GM18870 (cell line): ENCODE measurements around the gene SYT12.

ENCODE experiments used
- ATAC-seq: cut with Tn5 transposase; IDR thresholded peaks from one replicate; pipeline ENCODE4 v1.9.1; 2021; ENCODE audit warnings: moderate library complexity; ENCODE audit not compliant: unreplicated experiment

Gene SYT12

DNA sequence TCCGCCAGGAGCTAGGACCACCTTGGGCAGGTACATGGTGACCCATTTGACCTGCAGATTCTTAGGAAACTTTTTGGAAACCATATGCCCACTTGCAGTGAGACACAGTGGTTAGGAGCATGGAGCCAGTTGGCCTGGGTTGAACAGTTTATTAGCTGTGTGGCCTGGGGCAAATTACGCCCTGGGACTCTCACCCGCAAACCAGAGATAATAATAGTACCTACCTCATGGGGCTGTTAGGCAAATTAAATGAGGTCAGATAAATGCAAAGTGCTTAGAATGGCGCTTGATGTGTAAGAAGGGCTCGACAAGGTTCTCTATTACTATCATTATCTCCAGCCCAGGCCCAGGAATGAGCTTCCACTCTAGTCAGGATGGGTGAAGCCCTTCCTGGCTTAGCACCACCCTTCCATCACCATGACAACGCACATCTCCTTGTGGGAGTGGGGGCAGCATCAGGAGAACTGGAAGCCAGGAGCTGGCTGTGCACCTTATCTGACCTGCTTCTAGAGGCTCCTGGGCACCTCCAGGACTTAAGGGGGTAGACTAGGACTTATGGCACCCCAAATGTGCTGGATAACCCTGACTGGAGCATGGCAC lies 5.1 kb downstream of the SYT12 start:
- ATAC-seq: no peak

DNA sequence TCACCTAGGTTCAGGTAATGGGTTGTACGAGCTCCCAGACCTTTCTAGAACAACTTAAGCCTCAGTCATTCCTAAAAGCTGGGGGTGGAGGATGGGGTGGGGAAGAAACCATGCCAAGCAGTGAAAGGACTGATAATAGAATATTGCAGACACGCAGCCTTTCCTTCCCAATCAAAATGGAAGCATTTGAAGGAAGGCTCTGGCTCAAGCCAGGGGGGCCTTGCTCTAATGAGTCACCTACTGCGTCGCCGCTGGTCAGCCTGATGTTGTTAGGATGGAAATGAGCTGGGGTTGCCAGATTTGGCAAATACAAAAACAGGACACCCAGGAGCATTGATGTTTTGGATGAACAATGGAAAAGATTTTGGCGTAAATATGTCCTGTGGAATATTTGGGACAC lies 6.2 kb downstream of the SYT12 start:
- ATAC-seq: no peak

DNA sequence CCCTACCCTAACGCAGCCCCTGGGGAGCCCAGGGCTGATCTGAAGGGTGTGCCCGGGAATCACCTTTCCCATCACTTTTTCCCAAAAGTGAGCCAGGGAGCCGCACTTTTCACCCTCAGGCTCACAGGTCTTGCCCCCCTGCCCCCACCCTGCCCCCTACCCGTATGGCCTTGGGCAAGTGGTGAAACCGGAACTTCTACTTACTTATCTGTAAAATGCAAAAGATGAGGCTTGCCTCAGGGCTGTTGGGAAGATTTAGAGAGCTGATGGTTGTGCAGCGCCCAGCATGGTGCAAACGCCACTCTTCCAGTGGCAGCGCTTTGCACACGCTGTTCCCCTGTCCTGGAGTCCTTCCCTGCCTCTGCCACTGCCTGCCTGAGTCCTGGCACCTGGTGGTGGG lies 8.0 kb downstream of the SYT12 start:
- ATAC-seq: no peak

DNA sequence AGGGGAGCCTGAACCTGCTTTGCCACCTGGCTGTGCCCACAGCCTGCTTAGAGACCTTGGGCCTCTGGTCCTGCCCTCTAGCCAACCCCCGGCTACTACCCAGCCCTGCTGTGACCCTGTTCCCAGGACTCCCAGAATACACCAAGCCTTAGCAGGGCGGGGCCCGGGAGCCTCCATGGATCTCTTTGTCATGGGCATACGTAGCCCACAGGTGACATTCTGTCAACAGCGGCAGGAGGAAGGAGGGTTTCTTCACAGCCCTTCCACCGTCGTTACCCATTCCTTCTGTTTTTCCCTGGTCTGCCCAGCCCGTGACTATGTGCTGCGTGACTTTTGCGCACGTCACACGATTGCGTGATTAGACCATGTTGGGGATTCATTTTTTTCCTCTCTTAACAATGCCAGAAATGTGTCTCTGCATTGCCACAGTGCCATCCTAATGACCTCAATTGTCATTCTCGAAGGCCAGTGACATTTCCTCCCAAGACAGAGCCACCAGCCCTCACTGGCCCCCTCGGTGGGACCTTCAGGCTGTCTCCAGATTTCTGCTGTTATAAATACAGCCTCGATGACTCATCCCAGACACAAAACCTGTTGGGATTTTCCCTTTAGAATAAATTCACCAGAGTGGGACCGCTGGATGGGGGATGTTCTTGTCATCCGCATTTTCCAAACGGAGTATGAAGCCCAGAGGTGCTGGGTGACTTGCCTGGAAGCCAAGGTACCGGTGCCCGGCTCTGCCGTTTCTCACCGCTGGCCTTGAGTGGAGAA lies 9.0 kb downstream of the SYT12 start:
- no peak for ATAC-seq

DNA sequence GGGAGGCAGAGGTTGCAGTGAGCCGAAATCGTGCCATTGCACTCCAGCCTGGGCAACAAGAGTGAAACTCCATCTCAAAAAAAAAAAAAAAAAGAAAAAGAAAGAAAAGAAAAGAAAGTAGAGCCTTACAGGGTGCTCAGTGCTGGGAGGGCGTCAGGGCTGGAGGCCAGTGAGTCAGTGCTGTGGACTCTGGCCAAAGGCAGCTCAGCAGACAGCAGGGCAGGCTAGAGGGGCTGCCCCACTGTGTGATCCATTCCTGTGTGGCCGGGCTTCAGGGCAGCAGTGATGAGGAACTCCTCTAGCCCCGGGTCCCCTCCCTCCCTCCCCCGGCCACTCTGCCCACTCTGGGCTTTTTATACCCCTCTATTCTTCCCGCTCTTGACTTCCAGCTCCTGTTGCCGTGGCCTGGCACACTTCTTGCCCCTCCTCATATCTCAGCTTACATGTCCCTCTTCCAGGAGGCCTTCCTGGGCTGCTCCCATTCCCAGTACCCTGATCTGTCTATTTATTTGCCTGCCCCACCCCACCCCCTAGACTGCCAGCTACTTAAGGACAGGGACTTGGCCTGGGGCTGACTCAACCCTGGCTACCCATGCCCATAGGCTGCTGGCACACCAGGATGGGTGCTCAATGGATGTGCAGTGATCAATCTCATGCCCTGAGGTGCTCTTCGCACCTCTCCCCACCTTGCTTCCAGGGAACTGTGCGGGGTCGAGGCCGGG lies 10.1 kb downstream of the SYT12 start:
- ATAC-seq: no peak

DNA sequence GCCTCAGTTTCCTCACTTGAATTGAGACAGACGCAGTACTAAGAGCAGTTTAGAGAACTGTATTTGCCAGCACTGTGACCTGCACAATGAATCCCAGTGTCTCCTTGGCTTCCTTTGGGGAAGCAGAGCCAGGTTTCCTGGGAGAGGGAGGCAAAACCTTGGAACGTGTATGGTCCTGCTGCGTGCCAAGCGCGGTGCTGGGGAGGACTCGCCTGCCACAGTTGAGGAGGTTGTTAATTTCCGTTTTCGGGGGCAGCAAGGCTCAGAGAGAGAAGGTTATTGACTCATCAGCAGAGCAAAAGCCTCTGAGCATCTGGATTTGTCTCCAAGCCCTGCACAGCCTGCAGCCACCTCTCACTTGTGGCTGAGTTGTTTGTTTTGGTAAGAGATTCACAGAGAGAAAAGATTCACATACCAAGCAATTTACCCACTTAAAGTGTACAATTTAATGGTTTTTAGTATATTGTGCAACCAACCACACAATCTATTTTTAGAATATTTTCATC lies 10.8 kb downstream of the SYT12 start:
- ATAC-seq: no peak

DNA sequence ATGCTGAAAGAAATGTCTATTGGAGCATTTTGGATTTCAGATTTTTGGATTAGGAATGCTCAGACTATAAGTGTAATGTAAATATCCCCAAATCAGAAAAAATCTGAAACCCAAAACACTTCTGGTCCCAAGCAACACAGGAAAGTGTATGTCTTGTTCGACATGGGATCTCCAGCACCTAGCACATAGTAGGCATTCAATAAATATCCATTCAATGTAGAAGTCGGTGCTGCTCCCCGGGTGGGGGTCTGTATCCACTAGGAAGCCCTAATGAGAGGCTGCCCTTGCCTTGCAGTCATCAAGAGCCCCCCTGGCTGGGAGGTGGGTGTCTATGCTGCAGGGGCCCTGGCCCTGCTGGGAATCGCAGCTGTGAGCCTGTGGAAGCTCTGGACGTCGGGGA lies 11.4 kb downstream of the SYT12 start:
- ATAC-seq: no peak

DNA sequence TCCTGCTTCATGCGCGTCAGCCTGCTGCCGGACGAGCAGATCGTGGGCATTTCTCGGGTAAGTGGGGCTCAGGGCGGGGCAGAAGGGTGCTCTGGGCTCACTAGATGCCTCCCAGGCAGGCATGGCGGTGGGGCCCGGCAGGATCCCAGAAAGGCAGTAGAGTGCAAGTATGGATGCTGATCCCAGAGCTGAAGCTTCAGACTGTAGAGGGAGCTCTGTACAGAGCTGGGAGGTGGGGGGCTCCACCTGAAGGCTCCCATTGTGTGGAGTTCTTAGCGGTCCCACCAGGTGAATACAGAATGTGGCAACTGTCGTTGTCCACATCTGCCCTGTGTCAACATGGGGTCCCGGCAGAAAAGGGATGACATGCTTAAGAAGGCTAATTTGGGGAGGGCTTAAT lies 17.2 kb downstream of the SYT12 start:
- no peak for ATAC-seq

DNA sequence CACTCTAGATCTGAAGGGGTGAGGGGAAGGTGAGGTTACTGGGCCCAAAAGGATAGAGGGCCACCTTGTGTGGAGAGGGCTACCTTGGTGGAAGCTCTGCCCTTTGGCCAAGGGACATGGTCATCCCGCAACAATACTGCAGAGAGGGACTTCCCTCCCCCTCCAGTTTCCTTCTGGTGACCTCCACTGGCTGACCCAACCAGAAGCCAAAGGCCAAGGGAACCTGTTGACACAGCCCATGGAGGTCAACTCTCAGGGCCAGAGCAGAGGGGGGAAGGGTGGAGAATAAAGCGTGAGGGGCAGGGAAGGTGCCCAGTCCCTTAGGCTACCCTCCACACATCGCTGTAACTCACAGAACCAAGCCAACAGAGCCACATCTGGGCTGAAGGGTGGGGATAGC lies 18.7 kb downstream of the SYT12 start:
- ATAC-seq: no peak

DNA sequence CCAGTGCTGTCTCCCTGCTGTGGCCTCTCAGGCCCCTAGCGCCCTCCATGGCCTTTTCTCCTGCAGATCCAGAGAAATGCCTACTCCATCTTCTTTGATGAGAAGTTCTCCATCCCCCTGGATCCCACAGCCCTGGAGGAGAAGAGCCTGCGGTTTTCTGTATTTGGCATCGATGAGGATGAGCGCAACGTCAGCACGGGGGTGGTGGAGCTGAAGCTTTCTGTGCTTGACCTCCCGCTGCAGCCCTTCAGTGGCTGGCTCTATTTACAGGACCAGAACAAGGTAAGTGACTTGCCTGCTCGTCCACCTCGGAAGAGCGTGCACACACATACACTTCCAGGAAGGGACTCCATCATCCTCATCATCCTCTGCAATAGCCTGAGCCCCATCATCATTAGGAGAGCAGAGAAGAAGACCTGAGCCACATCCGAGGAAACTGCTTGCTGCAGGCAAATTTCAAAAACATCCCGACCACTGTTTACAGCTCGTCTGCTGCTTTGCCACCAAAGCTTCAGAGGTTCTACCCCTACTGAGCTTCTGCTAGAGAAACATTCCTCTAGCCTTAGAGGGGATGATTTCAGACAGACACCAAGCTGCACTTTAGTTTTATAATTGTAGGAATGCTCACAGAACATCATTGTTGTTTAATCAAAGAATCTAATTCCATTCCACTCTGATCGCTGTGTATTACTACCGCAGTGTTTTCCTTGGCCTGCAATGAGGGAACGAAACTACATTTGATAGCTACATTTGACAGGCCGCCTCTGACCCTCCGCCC lies 20.8 kb downstream of the SYT12 start:
- no peak for ATAC-seq

DNA sequence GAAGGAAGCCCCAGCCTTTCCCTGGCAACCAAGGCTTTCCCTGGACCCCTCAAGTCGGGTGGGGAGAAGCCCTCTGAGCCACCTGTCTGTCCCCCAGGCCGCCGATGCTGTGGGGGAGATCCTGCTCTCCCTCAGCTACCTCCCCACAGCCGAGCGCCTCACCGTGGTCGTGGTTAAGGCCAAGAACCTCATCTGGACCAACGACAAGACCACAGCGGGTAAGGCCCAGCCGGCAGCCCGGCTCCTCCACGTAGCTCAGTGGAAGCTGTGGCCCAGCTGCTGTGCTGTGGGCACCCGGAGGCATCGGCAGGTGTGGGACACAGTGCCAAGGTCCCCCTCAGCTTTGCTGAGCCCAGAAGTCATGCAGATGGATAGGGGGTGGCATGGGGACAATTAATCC lies 21.6 kb downstream of the SYT12 start:
- ATAC-seq: no peak

DNA sequence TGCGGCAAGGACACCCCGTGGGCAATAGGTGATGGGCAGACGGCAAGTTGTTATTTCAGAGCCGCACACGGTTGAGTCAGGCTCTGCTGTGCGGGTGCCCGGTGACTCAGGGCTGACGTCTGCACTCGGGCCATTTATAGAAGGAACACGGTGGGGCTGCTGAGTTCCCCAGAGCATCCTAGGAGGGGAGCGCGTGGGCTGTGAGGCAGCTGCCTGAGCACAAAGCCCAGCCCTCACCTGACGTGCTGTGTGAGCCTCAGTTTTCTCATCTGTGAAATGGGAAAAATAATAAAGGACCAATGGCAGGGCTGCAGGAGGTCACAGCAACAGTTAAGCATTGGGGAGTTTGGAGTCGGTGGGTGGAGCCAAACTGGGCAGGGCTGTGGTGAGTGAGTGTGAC lies 22.4 kb downstream of the SYT12 start:
- ATAC-seq: no peak

DNA sequence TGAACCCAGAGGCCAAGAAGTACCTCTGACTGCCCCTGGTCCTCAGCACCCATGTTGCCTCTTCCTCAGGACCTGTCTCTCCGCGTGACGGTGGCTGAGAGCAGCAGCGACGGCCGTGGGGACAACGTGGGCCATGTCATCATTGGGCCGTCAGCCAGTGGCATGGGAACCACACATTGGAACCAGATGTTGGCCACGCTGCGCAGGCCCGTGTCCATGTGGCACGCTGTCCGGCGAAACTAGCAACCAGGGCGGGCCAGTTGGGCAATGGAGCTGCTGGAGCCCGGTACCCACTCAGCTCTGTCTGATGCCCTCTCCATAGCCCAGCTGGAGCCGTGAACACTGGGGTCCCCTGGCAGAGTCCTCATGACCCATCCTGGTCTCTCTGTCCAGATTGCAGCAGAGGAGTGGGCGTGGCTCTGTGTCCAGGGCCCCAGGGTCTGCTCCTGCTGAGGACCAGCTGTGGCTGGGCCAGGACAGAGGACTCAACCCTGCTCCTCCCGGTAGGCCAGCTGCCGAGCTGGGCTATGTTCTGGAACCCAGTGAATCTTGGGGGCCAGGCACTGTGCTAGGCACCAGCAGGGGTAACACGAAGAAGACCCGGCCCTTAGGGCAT lies 25.7 kb downstream of the SYT12 start:
- ATAC-seq: no peak

DNA sequence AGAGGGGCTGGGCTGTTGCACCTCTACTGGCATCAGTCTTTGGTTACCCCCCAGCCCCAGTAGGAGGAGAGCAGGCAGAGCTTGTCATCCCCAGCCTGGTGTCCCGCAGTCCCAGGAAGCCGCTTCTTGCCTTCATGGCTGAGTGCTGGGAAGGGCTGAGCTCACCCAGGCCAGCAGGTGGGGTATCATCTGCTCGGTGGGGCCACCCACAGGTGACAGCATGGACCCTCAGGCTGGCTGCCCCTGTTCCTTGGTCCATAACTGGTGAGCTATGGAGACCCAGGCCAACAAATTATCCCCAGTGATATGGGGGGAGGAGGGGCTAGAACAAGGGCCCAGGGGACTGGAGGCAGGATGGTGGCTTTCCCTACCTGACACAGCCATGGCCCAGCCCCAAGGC lies 27.2 kb downstream of the SYT12 start:
- ATAC-seq: no peak

DNA sequence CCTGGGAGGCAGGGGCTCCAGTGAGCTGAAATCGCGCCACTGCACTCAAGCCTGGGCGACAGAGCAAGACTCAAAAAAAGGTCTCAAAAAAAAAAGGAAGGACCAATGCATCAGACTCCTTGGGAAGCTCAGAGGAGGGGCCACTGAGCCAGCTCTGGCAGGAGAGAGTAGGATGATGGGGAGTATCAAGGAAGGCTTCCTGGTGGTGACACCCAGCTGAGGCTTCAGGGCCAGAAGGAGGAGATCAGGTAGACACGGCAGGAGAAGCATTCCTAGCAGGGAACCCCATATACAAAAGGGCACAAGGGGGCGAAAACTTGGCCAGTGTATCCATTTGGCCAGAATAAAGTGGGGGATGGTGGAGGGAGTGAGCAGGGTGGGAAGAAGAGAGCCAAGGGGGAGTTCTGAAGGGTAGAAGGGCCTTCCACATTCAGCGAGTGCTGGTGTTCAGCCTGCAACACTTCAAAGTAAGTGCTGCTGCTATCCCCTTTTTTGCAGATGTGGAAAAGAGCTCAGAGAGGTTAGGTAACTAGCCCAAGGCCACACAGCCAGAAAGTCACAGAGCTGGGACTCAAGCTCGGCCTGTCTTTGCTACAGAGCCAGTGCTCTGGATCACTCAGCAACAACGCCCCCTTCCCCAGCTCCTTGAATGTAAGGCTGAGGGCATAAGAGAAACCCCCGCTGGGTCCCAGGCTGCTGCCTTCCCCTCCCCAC lies 28.4 kb downstream of the SYT12 start:
- ATAC-seq: no peak

DNA sequence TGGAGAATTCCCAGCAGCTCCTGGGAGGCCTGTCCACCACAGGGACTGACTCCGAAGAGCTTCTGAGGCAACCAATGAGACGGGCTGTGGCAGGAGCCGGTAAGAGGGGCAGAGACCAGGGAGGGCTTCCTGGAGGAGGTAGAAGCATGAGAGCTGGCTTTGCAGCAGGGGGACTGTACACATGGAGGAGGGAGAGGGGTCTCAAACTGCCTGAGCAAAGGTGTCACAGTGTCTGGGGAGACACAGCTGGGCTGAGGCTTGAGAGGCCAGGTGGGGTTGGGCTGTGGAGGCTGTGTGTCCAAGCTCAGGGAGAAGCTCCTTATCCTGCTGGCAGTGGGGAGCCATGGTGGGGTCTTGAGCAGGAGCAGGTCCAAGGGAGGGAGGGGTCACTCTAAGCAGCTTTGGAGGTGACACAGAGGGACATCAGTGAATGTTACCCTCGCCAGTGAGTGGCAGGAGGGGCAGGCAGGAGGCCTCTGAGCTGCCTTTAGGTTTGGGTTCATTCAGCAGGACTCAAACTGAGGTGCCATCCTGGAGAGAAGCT lies 29.1 kb downstream of the SYT12 start:
- no peak for ATAC-seq

DNA sequence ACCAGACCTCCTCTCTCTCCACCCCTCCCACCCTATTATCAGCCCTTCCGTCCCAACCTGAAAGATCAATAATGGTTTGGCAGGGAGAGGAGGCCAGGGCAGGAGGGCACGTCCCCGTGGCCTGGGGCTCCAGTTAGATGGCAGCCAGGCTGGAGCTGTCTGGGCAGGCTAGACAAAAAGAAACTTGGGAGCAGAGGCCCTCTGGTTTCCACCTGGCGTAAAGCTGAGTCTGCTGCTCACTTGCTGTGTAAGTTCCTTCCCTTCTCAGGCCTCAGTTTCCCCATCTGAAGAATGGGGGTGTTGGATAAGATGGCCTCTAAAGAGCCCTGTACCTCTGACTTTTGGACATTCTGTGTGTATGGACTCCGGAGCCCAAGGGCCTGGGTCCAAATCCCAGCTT lies 30.0 kb downstream of the SYT12 start:
- no peak for ATAC-seq

DNA sequence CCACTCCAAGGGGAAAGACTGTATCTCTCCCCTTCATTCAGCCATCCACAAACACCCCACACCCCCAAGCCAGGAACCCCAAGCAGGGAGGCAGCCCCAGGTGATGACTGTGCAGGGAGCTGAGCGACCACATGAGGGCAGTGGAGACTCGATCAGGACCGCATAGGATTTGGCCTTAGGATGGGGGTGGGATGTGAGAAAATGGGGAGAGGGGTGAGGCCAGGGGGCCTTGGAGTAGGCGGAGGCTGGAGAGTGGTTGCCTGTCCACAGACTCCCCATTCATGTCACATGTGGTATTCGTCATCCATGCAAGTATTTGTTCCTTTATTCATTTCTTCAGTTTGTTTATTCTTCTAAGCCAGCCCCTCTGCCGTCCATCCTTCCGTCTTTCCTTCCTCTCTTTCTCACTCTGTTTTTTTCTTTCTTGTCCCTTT lies 31.0 kb downstream of the SYT12 start:
- no peak for ATAC-seq

DNA sequence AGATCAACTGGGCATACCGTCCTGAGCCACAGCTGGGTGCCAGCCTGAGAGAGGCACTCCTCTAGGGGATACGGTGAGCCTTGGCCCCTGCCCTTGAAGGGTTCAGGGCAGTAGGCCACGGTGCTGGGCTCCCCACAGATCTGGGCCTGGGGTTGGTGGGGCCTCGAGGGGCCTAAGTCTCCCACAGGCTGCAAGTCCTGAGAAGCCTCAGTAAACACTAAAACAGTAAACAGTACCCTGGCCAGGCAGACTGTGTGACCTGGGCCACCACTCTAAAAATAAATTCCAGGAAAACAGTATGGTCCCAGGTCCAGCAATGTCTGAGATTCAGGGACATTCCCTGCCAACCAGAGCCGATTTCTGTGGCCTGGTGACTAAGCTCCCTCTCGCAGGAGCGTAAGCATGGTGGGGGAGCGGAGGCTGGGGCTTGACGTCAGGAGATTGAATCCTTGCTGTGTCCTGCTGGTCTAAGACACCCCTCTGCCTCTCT lies 31.5 kb downstream of the SYT12 start:
- ATAC-seq: no peak
